ENCODE measurements around the gene COL3A1. TPM values are rescaled to one million over a fixed set of nuclear protein-coding genes. Genes with fewer than 3 reads are reported as not detected.

COL3A1 gene
- total RNA-seq, 5 donors from 2014 or later (not counting 1 experiment from before 2014, with no cell fraction given), result 0.79 to 2.0 (median 1.3) TPM; not detected in 2

GRCh38 chr2:188964976-188965546, 9.1 kb upstream of the COL3A1 start:
- H3K27ac Mint-ChIP-seq, result no peak overlapping the region
- H3K4me1 ChIP-seq (ENCODE audit: control insufficient read depth in 1 of 2, extremely low read depth in 1 of 2, insufficient read depth in 2 of 2, low read length in 2 of 2), result no peaks in the 10 kb centered on the region
- H3K4me3 Mint-ChIP-seq, result no peak overlapping the region
- CTCF ChIA-PET, result no interaction called here
- no peak for ATAC-seq (replicated peaks in 1 of 4)
- no peaks in the 10 kb centered on the region for H3K27me3 Mint-ChIP-seq
- H3K36me3 ChIP-seq (ENCODE audit: control insufficient read depth in 2 of 2, extremely low read depth in 1 of 2, insufficient read depth in 1 of 2, low read length in 1 of 2), result no peaks in the 10 kb centered on the region
- peaks cover 0 to 6% (median 0%) of the 10 kb centered on the region in 3 donors for H3K9me3 Mint-ChIP-seq
- no peaks in the 10 kb centered on the region for H3K27me3 ChIP-seq (replicated peaks in 1 of 2; ENCODE audit: control insufficient read depth in 2 of 2, extremely low read depth in 1 of 2, insufficient read depth in 2 of 2, low read length in 1 of 2)
- no peaks in the 10 kb centered on the region for H3K36me3 Mint-ChIP-seq
- H3K27ac ChIP-seq (ENCODE audit: low read length), result no peak overlapping the region
- POLR2A ChIA-PET, result no interaction called here
- H3K9me3 ChIP-seq, result no peaks in the 10 kb centered on the region
- DNase-seq, result no peak
- WGBS (ENCODE audit: insufficient coverage), result no CpG with 5 or more reads among the region's 1 CpG
- no peak overlapping the region for H3K4me3 ChIP-seq (ENCODE audit: control insufficient read depth in 1 of 2, extremely low read depth in 1 of 2, low read length in 1 of 2)
- no peaks in the 10 kb centered on the region for H3K4me1 Mint-ChIP-seq

GRCh38 chr2:188965563-188965962, 8.6 kb upstream of the COL3A1 start:
- Histone ChIP-seq H3K27me3 (replicated peaks in 1 of 2; ENCODE audit: control insufficient read depth in 2 of 2, extremely low read depth in 1 of 2, insufficient read depth in 2 of 2, low read length in 1 of 2) (no peaks in the 10 kb centered on the region), H3K4me1 (ENCODE audit: control insufficient read depth in 1 of 2, extremely low read depth in 1 of 2, insufficient read depth in 2 of 2, low read length in 2 of 2) (no peaks in the 10 kb centered on the region), H3K9me3 (no peaks in the 10 kb centered on the region), H3K4me3 (ENCODE audit: control insufficient read depth in 1 of 2, extremely low read depth in 1 of 2, low read length in 1 of 2) (no peak overlapping the region), H3K36me3 (ENCODE audit: control insufficient read depth in 2 of 2, extremely low read depth in 1 of 2, insufficient read depth in 1 of 2, low read length in 1 of 2) (no peaks in the 10 kb centered on the region), H3K27ac (ENCODE audit: low read length) (no peak overlapping the region)
- no CpG with 5 or more reads among the region's 2 CpGs for WGBS (ENCODE audit: insufficient coverage)
- no peaks in the 10 kb centered on the region for H3K27me3 Mint-ChIP-seq
- H3K4me3 Mint-ChIP-seq, result no peak overlapping the region
- H3K9me3 Mint-ChIP-seq, result peaks cover 0 to 6% (median 0%) of the 10 kb centered on the region in 3 donors
- CTCF ChIA-PET, result no interaction called here
- no peak for DNase-seq
- no peak for ATAC-seq (replicated peaks in 1 of 4)
- no peak overlapping the region for H3K27ac Mint-ChIP-seq
- no peaks in the 10 kb centered on the region for H3K36me3 Mint-ChIP-seq
- POLR2A ChIA-PET, result no interaction called here
- no peaks in the 10 kb centered on the region for H3K4me1 Mint-ChIP-seq

- ATAC-seq (replicated peaks in 1 of 4), result no peak
- no peak overlapping the region for H3K4me3 Mint-ChIP-seq
- POLR2A ChIA-PET, result no interaction called here
These were observed 8.0 kb upstream of the COL3A1 start for GRCh38 chr2:188966079-188966571.

GRCh38 chr2:188966728-188967440, 7.3 kb upstream of the COL3A1 start:
- no peaks in the 10 kb centered on the region for H3K36me3 Mint-ChIP-seq
- Histone ChIP-seq H3K4me3 (ENCODE audit: control insufficient read depth in 1 of 2, extremely low read depth in 1 of 2, low read length in 1 of 2) (no peak overlapping the region), H3K36me3 (ENCODE audit: control insufficient read depth in 2 of 2, extremely low read depth in 1 of 2, insufficient read depth in 1 of 2, low read length in 1 of 2) (no peaks in the 10 kb centered on the region), H3K27me3 (replicated peaks in 1 of 2; ENCODE audit: control insufficient read depth in 2 of 2, extremely low read depth in 1 of 2, insufficient read depth in 2 of 2, low read length in 1 of 2) (no peaks in the 10 kb centered on the region), H3K9me3 (no peaks in the 10 kb centered on the region), H3K4me1 (ENCODE audit: control insufficient read depth in 1 of 2, extremely low read depth in 1 of 2, insufficient read depth in 2 of 2, low read length in 2 of 2) (no peaks in the 10 kb centered on the region), H3K27ac (ENCODE audit: low read length) (no peak overlapping the region)
- no CpG with 5 or more reads among the region's 3 CpGs for WGBS (ENCODE audit: insufficient coverage)
- no peak overlapping the region for H3K27ac Mint-ChIP-seq
- H3K4me3 Mint-ChIP-seq, result no peak overlapping the region
- CTCF ChIA-PET, result no interaction called here
- no peaks in the 10 kb centered on the region for H3K27me3 Mint-ChIP-seq
- H3K9me3 Mint-ChIP-seq, result no peaks in the 10 kb centered on the region
- POLR2A ChIA-PET, result no interaction called here
- no peaks in the 10 kb centered on the region for H3K4me1 Mint-ChIP-seq
- ATAC-seq (replicated peaks in 1 of 4) (no peak), DNase-seq (no peak)

More at GRCh38 chr2:188966079-188966571, 8.0 kb upstream of the COL3A1 start:
- H3K27me3 Mint-ChIP-seq, result no peaks in the 10 kb centered on the region
- Histone ChIP-seq H3K4me3 (ENCODE audit: control insufficient read depth in 1 of 2, extremely low read depth in 1 of 2, low read length in 1 of 2) (no peak overlapping the region), H3K4me1 (ENCODE audit: control insufficient read depth in 1 of 2, extremely low read depth in 1 of 2, insufficient read depth in 2 of 2, low read length in 2 of 2) (no peaks in the 10 kb centered on the region), H3K9me3 (no peaks in the 10 kb centered on the region), H3K27me3 (replicated peaks in 1 of 2; ENCODE audit: control insufficient read depth in 2 of 2, extremely low read depth in 1 of 2, insufficient read depth in 2 of 2, low read length in 1 of 2) (no peaks in the 10 kb centered on the region), H3K36me3 (ENCODE audit: control insufficient read depth in 2 of 2, extremely low read depth in 1 of 2, insufficient read depth in 1 of 2, low read length in 1 of 2) (no peaks in the 10 kb centered on the region), H3K27ac (ENCODE audit: low read length) (no peak overlapping the region)
- no peaks in the 10 kb centered on the region for H3K4me1 Mint-ChIP-seq
- H3K9me3 Mint-ChIP-seq, result peaks cover 0 to 4% (median 0%) of the 10 kb centered on the region in 3 donors
- H3K27ac Mint-ChIP-seq, result no peak overlapping the region
- CTCF ChIA-PET, result no interaction called here
- H3K36me3 Mint-ChIP-seq, result no peaks in the 10 kb centered on the region
- DNase-seq, result no peak
- 46% methylated on average over 2 of the region's 4 CpGs for WGBS (ENCODE audit: insufficient coverage)

- H3K4me3 ChIP-seq (ENCODE audit: control insufficient read depth in 1 of 2, extremely low read depth in 1 of 2, low read length in 1 of 2), result no peak overlapping the region
- ChIA-PET CTCF (interaction anchor here in 1 of 2 donors (0.5 kb wide), 1 partner anchor 136 kb away, joined by 7 read pairs; no protein-coding TSS in a partner anchor), POLR2A (interaction anchor here in 1 of 2 donors (0.5 kb wide), 1 partner anchor 715 kb away, joined by 3 read pairs; no protein-coding TSS in a partner anchor)
- no peak for ATAC-seq (replicated peaks in 1 of 4)
- Mint-ChIP-seq H3K4me1 (no peaks in the 10 kb centered on the region), H3K36me3 (no peaks in the 10 kb centered on the region), H3K27me3 (no peaks in the 10 kb centered on the region), H3K27ac (no peak overlapping the region), H3K9me3 (no peaks in the 10 kb centered on the region), H3K4me3 (no peak overlapping the region)
- DNase-seq, result no peak
- H3K27ac ChIP-seq (ENCODE audit: low read length), result no peak overlapping the region
- no peaks in the 10 kb centered on the region for H3K36me3 ChIP-seq (ENCODE audit: control insufficient read depth in 2 of 2, extremely low read depth in 1 of 2, insufficient read depth in 1 of 2, low read length in 1 of 2)
- WGBS (ENCODE audit: insufficient coverage), result no CpG with 5 or more reads among the region's 3 CpGs
- no peaks in the 10 kb centered on the region for H3K4me1 ChIP-seq (ENCODE audit: control insufficient read depth in 1 of 2, extremely low read depth in 1 of 2, insufficient read depth in 2 of 2, low read length in 2 of 2)
- no peaks in the 10 kb centered on the region for H3K9me3 ChIP-seq
- H3K27me3 ChIP-seq (replicated peaks in 1 of 2; ENCODE audit: control insufficient read depth in 2 of 2, extremely low read depth in 1 of 2, insufficient read depth in 2 of 2, low read length in 1 of 2), result no peaks in the 10 kb centered on the region
These were observed 4.9 kb upstream of the COL3A1 start for GRCh38 chr2:188969236-188969635.

- Histone ChIP-seq H3K4me1 (ENCODE audit: control insufficient read depth in 1 of 2, extremely low read depth in 1 of 2, insufficient read depth in 2 of 2, low read length in 2 of 2) (no peaks in the 10 kb centered on the region), H3K4me3 (ENCODE audit: control insufficient read depth in 1 of 2, extremely low read depth in 1 of 2, low read length in 1 of 2) (no peak overlapping the region), H3K36me3 (ENCODE audit: control insufficient read depth in 2 of 2, extremely low read depth in 1 of 2, insufficient read depth in 1 of 2, low read length in 1 of 2) (no peaks in the 10 kb centered on the region), H3K27ac (ENCODE audit: low read length) (no peak overlapping the region), H3K27me3 (replicated peaks in 1 of 2; ENCODE audit: control insufficient read depth in 2 of 2, extremely low read depth in 1 of 2, insufficient read depth in 2 of 2, low read length in 1 of 2) (no peaks in the 10 kb centered on the region), H3K9me3 (no peaks in the 10 kb centered on the region)
- H3K36me3 Mint-ChIP-seq, result no peaks in the 10 kb centered on the region
- ATAC-seq (replicated peaks in 1 of 4) (no peak), DNase-seq (no peak)
- ChIA-PET CTCF (interaction anchor here in 1 of 2 donors (0.5 kb wide), 1 partner anchor 137 kb away, joined by 7 read pairs; no protein-coding TSS in a partner anchor), POLR2A (interaction anchor here in 1 of 2 donors (0.5 kb wide), 1 partner anchor 714 kb away, joined by 3 read pairs; no protein-coding TSS in a partner anchor)
- no peaks in the 10 kb centered on the region for H3K27me3 Mint-ChIP-seq
- no peaks in the 10 kb centered on the region for H3K4me1 Mint-ChIP-seq
- no CpG with 5 or more reads among the region's 2 CpGs for WGBS (ENCODE audit: insufficient coverage)
- H3K27ac Mint-ChIP-seq, result no peak overlapping the region
- H3K4me3 Mint-ChIP-seq, result no peak overlapping the region
- no peaks in the 10 kb centered on the region for H3K9me3 Mint-ChIP-seq
These were observed 4.5 kb upstream of the COL3A1 start for GRCh38 chr2:188969651-188970050.
